HepG2 (cell line): ENCODE data around the gene GDI1. TPM values are rescaled to one million over a fixed set of nuclear protein-coding genes. Genes with fewer than 3 reads are reported as not detected.
A peak's percentile ranks its signal among the peaks of the same experiment; 100 is the strongest.

Source experiments
- AGO2 ChIP-seq: fragments of 200-400 bp; formaldehyde crosslinking; optimal IDR thresholded peaks from 2 replicates; pipeline ENCODE3; 2017; ENCODE audit warnings: mild to moderate bottlenecking, low read depth, low read length, moderate library complexity
- CBX1 ChIP-seq: IDR thresholded peaks from one replicate; pipeline ENCODE4 v1.6.1; 2016; ENCODE audit warnings: antibody characterized with exemption, low read depth
- FOXK1 ChIP-seq: sonication (generic); formaldehyde crosslinking; IDR thresholded peaks from 2 replicates; pipeline ENCODE4 v1.4.0; 2020; ENCODE audit warnings: low read depth, missing genetic modification reagents, borderline replicate concordance
- GZF1 ChIP-seq: sonication (generic); formaldehyde crosslinking; IDR thresholded peaks from 2 replicates; pipeline ENCODE4 v1.5.1; 2020; ENCODE audit warnings: mild to moderate bottlenecking, missing genetic modification reagents
- MAFG ChIP-seq: sonication (generic); formaldehyde crosslinking; IDR thresholded peaks from 2 replicates; pipeline ENCODE4 v1.5.1; 2020; ENCODE audit warnings: mild to moderate bottlenecking, missing genetic modification reagents
- NKX3-1 ChIP-seq: sonication (generic); formaldehyde crosslinking; IDR thresholded peaks from 2 replicates; pipeline ENCODE4 v1.5.0; 2020; ENCODE audit warnings: missing genetic modification reagents
- ZNF256 ChIP-seq: sonication (generic); formaldehyde crosslinking; conservative IDR thresholded peaks from 2 replicates; pipeline ENCODE4 v1.4.0; 2020; ENCODE audit warnings: missing genetic modification reagents
- polyA plus RNA-seq, 8 experiments: library from polyadenylated mRNA; depleted of rRNA in 3 of 8; stranded (reverse) in 7 of 8; unstranded in 1 of 8; fragments of >200 nt; fragmentation: Illumina TruSeq in 4 of 8; extraction: Trizol in 4 of 8; gene quantifications; 2 replicates each; pipeline versions ENCODE4 v1.2.1 to v1.2.3, GENCODE V29; 2011 to 2016; ENCODE audit warnings: low read depth in 4 of 8, missing spikeins in 1 of 8, mixed read lengths in 1 of 8; ENCODE audit not compliant: insufficient read depth in 1 of 8
- total RNA-seq, 5 experiments: library from RNA; depleted of rRNA; stranded (reverse); fragments of >200 nt; fragmentation: Illumina TruSeq; extraction: Trizol; gene quantifications; 2 replicates each; pipeline ENCODE4 v1.2.3, GENCODE V29; 2016; ENCODE audit warnings: low read depth in 1 of 5
- TF ChIP-seq, protein P1 (sequence below): sonication (generic); formaldehyde crosslinking; IDR thresholded peaks from 2 replicates; pipeline ENCODE4 v1.4.0; 2020; ENCODE audit warnings: missing genetic modification reagents
- TF ChIP-seq, protein P2 (sequence below): sonication (generic); formaldehyde crosslinking; IDR thresholded peaks from 2 replicates; pipeline ENCODE4 v1.5.1; 2020; ENCODE audit warnings: missing genetic modification reagents, mild to moderate bottlenecking, borderline replicate concordance
- TF ChIP-seq, protein P3 (sequence below): sonication (generic); formaldehyde crosslinking; IDR thresholded peaks from 2 replicates; pipeline ENCODE4 v1.5.0; 2020; ENCODE audit warnings: mild to moderate bottlenecking, missing genetic modification reagents
- TF ChIP-seq, protein P4 (sequence below): sonication (generic); formaldehyde crosslinking; IDR thresholded peaks from 2 replicates; pipeline ENCODE4 v1.4.0; 2020; ENCODE audit warnings: mild to moderate bottlenecking, missing genetic modification reagents
- TF ChIP-seq, protein P5 (sequence below): sonication (generic); formaldehyde crosslinking; IDR thresholded peaks from 2 replicates; pipeline ENCODE4 v1.9.0; 2022; ENCODE audit warnings: missing genetic modification reagents, mild to moderate bottlenecking, borderline replicate concordance

Gene GDI1
- total and polyA plus RNA-seq, 2 of the 13 experiments (the other 11 are each of a cell fraction or from before 2014, with no cell fraction given) = 17.4 to 105 TPM

DNA sequence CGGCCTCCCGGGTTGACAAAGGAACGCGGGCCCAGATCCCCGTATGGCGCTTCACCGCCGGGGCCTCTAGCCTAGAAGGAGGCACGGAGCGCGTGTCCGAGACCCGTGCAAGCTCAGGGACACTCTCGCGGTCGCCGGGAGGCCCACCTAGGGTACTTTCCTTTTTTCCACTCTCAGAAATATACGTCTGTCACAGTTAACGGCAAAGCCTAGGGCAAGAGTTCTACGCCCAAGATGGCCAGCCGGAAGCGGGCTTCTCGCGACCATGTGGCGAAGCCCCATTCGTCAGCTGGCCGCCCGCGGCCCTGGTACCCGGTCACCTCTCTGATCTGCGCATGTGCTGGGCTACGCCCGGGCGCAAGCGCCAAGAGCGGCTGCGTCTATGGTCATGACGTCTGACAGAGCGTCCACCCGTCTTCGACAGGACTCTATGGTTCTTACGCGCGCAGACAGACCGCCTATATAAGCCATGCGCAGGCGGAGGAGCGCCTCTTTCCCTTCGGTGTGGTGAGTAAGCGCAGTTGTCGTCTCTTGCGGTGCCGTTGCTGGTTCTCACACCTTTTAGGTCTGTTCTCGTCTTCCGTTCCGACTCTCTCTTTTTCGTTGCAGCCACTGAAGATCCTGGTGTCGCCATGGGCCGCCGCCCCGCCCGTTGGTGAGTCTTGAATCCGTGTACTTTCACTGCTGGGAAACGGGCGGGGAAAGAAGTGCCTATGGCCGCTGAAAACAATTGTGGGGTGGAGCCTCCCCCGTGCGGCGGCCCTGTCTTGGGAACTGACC, 38.9 kb upstream of the GDI1 start, which contains the start of gene RPL10 (continued):
- TF ChIP-seq GZF1 (peak; percentile 75; the same call in 1 of the 2 replicates), MAFG (CRISPR knock-in tag) (no peak), CBX1 (peak; percentile 52), AGO2 (peak; percentile 6), FOXK1 (CRISPR knock-in tag) (peak; percentile 55; the same call in 1 of the 2 replicates), NKX3-1 (CRISPR knock-in tag) (peak; percentile 78; the same call in 1 of the 2 replicates), ZNF256 (peak; percentile 80)
- TF ChIP-seq, protein P1, sequence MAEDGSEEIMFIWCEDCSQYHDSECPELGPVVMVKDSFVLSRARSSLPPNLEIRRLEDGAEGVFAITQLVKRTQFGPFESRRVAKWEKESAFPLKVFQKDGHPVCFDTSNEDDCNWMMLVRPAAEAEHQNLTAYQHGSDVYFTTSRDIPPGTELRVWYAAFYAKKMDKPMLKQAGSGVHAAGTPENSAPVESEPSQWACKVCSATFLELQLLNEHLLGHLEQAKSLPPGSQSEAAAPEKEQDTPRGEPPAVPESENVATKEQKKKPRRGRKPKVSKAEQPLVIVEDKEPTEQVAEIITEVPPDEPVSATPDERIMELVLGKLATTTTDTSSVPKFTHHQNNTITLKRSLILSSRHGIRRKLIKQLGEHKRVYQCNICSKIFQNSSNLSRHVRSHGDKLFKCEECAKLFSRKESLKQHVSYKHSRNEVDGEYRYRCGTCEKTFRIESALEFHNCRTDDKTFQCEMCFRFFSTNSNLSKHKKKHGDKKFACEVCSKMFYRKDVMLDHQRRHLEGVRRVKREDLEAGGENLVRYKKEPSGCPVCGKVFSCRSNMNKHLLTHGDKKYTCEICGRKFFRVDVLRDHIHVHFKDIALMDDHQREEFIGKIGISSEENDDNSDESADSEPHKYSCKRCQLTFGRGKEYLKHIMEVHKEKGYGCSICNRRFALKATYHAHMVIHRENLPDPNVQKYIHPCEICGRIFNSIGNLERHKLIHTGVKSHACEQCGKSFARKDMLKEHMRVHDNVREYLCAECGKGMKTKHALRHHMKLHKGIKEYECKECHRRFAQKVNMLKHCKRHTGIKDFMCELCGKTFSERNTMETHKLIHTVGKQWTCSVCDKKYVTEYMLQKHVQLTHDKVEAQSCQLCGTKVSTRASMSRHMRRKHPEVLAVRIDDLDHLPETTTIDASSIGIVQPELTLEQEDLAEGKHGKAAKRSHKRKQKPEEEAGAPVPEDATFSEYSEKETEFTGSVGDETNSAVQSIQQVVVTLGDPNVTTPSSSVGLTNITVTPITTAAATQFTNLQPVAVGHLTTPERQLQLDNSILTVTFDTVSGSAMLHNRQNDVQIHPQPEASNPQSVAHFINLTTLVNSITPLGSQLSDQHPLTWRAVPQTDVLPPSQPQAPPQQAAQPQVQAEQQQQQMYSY (CRISPR knock-in tag) = 0 out of 2 replicates have a peak, but pooled peaks have one; percentile 25
- TF ChIP-seq, protein P2, sequence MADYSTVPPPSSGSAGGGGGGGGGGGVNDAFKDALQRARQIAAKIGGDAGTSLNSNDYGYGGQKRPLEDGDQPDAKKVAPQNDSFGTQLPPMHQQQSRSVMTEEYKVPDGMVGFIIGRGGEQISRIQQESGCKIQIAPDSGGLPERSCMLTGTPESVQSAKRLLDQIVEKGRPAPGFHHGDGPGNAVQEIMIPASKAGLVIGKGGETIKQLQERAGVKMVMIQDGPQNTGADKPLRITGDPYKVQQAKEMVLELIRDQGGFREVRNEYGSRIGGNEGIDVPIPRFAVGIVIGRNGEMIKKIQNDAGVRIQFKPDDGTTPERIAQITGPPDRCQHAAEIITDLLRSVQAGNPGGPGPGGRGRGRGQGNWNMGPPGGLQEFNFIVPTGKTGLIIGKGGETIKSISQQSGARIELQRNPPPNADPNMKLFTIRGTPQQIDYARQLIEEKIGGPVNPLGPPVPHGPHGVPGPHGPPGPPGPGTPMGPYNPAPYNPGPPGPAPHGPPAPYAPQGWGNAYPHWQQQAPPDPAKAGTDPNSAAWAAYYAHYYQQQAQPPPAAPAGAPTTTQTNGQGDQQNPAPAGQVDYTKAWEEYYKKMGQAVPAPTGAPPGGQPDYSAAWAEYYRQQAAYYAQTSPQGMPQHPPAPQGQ (CRISPR knock-in tag) = no peak
- TF ChIP-seq, protein P3, sequence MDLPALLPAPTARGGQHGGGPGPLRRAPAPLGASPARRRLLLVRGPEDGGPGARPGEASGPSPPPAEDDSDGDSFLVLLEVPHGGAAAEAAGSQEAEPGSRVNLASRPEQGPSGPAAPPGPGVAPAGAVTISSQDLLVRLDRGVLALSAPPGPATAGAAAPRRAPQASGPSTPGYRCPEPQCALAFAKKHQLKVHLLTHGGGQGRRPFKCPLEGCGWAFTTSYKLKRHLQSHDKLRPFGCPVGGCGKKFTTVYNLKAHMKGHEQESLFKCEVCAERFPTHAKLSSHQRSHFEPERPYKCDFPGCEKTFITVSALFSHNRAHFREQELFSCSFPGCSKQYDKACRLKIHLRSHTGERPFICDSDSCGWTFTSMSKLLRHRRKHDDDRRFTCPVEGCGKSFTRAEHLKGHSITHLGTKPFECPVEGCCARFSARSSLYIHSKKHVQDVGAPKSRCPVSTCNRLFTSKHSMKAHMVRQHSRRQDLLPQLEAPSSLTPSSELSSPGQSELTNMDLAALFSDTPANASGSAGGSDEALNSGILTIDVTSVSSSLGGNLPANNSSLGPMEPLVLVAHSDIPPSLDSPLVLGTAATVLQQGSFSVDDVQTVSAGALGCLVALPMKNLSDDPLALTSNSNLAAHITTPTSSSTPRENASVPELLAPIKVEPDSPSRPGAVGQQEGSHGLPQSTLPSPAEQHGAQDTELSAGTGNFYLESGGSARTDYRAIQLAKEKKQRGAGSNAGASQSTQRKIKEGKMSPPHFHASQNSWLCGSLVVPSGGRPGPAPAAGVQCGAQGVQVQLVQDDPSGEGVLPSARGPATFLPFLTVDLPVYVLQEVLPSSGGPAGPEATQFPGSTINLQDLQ = 0 out of 2 replicates have a peak, but pooled peaks have one; percentile 37
- TF ChIP-seq, protein P4, sequence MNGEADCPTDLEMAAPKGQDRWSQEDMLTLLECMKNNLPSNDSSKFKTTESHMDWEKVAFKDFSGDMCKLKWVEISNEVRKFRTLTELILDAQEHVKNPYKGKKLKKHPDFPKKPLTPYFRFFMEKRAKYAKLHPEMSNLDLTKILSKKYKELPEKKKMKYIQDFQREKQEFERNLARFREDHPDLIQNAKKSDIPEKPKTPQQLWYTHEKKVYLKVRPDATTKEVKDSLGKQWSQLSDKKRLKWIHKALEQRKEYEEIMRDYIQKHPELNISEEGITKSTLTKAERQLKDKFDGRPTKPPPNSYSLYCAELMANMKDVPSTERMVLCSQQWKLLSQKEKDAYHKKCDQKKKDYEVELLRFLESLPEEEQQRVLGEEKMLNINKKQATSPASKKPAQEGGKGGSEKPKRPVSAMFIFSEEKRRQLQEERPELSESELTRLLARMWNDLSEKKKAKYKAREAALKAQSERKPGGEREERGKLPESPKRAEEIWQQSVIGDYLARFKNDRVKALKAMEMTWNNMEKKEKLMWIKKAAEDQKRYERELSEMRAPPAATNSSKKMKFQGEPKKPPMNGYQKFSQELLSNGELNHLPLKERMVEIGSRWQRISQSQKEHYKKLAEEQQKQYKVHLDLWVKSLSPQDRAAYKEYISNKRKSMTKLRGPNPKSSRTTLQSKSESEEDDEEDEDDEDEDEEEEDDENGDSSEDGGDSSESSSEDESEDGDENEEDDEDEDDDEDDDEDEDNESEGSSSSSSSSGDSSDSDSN (CRISPR knock-in tag) = peak; percentile 41
- TF ChIP-seq, protein P5, sequence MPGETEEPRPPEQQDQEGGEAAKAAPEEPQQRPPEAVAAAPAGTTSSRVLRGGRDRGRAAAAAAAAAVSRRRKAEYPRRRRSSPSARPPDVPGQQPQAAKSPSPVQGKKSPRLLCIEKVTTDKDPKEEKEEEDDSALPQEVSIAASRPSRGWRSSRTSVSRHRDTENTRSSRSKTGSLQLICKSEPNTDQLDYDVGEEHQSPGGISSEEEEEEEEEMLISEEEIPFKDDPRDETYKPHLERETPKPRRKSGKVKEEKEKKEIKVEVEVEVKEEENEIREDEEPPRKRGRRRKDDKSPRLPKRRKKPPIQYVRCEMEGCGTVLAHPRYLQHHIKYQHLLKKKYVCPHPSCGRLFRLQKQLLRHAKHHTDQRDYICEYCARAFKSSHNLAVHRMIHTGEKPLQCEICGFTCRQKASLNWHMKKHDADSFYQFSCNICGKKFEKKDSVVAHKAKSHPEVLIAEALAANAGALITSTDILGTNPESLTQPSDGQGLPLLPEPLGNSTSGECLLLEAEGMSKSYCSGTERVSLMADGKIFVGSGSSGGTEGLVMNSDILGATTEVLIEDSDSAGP (CRISPR knock-in tag) = peak; percentile 74; the same call in 1 of the 2 replicates
